ENCODE data around the gene TOR2A.
"Not testable (repeated sequence)": the region's sequence is repeated elsewhere in the genome, so short reads cannot be mapped to it uniquely, and the experiment has no call there.

Gene TOR2A

DNA sequence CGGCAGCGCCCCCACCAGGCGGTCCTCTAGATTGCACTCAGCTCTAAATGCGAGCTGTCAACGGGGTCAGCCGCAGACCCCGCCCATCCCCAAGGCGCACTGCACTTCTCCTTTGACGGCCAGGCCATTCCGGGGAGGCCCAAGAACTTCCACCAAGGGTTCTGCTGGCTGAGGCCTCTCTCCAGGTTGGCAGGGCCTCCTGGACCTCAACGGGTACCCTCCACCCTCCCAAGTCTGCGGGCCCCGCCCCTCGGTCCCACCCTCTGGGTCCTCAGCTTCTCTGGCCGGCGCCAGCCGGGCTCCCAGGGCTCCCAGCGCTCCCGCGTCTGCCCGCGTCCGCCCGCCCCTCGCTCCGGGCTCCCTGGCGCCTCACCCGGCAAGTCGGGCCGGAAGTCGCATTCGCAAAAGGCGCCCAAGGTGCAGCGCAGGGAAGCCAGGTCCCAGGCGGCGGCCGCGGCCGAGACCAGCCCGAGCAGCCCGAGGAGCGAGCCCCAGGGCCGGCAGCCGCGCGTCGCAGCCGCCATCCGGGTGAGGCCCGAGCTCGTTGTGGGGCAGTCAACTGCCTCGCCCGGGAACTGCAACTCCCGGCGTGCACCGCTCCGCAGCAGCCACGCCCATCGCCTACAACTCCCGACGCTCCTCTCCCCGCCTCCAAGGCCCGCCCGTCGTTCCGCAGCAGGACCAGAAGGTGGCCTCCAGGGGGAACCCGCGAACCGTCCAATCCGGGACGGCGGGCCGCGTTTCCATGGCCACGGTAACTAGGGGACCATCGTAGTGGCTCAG, at the start of gene TOR2A:
TSS of gene TOR2A (minus strand) at position 548 of the 783 bp plus-strand sequence. CDS start at position 524, 24 bp downstream.
- peak; percentile 91 for DNase-seq

DNA sequence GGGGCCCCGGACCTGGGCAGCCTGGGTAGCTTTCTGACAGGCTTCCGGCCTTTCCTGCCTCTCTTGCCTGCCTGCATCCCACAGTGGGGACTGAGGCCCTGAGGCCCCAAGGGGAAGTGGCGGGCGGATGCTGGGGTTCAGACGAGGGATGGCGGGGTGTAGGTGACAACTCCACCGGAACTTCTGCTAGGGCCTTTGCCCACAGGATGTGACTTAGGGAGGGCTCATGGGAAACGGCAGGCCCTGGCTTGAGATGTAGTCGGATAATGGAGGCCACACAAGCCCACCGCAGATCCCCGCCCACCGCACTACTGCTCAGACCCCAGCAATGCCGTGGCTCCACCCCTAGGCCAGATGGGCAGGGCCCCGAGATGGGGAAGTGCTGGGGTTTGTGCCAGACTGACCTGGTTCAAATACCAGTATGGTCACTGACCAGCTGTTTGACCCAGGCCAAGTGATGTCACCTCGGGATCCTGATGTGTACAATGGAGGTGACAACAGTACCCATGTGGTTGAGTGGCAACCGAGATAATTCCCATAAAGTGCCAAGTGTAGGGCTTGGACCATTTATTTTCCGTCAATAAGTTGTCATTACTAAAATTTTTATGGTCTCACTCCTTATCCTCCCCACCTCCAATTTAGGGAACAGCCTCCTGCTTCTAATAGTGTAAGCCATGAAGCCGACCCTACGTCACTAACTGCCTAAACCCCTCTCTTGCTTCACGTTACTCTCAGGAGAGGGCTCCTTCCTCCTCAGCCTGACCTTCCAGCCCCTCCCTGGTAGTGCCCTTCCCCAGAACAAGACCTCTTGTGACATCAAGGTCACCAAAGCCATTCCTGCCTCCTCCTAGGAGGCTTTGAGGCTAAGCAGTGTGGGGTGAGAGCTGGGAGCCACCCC, 48.3 kb upstream of the TOR2A start:
- no peak for DNase-seq

DNA sequence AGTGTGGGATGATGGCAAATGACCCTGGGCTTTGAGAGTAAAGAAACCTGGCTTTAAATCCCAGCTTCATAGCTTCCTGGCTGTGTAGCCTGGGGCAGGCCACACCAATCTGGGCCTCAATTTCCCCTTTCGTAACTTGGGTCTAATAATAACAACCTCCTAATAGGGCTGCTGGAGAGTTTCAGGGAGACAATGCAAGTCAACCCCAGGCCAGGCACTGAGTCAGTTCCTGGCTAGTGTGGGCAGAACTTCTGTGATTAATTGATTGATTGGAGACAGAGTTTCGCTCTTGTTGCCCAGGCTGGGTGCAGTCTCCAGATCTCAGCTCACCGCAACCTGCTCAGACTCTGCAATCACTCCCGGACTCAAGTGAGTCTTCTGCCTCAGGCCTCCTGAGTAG, 46.7 kb upstream of the TOR2A start:
- no peak for DNase-seq

DNA sequence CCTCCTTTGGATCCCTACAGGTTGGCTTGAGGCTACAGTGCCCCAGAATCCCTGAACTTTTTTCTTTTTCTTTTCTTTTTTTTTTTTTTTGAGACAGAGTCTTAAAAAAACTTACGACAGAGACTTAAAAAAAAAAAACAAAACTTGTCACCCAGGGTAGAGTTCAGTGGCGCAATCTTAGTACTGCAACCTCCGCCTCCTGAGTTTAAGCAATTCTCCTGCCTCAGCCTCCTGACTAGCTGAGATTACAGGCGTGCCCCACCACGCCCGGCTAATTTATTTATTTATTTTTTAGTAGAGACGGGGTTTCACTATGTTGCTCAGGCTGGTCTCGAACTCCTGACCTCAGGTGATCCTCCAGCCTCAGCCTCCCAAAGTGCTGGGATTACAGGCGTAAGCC, 45.8 kb upstream of the TOR2A start:
- not testable (repeated sequence) for DNase-seq

DNA sequence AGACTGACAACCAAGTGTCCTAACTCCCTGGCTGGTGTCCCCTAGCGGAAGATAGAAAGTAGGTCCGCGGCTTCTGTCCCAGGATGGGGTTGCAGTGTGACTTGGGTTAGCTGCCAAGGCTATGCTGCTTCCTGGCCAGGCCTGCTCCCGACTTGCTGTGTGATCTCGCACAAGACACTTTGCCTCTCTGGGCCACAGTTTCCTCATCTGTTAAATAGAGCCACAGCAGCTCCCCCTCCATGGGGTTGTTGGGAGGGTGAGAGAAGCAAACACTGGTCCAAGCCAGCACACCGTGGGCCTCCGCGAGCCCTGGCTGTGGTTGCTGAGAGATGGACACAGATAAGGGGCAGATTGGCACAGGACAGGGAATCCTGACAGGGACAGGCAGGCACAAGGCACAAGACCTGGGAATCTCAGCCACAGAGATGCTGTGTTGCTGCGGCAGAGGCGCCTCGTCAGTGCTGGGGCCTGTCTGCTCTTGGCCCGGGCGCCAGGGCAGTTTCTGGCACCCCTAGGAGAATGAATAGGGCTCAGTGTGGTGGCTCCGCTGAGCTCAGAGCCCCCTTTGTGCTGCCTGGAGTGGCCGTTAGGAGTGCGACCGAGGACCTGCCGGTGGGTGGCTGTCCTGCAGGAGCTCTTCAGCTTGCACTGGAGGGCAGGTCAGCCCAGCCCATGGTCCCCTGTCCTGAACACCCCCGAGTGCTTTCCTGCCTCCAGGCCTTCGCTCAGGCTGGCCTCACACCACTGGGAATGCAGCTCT, 45.2 kb upstream of the TOR2A start:
- no peak for DNase-seq

DNA sequence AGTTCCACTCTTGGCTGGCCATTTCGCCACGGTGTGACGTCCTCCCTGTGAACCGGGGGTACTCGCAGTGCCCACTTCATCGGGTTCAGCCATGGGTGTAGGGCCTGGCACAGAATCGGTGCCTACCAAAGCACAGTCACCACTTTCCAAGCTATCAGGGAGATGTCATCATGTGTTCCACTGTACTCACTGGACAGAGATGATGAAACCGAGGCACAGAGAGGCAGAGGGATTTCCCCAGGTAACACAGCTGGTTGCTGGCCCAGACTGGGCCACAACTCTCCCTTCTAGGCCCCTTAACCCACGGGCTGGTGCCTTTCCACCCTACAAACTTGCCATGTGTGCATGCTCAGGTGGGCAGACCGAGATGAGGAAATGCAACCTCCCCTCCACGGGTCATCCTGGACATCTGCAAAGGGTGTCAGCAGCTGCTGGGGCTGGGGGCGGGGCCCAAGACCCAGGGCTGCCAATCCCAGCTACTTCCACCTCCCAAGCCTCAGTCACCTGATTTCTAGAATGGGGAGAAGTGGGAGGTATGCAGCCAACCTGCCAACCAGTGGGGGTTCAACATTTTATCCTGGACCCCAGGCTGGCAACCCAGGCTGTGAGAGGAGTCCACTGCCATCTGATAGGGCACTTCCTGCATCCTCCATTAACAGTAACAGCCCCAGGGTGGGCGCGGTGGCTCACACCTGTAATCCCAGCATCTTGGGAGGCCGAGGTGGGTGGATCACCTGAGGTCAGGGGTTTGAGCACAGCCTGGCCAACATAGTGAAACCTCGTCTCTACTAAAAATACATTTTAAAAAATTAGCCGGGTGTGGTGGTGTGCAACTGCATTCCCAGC, 44.3 kb upstream of the TOR2A start:
- DNase-seq, result no peak

DNA sequence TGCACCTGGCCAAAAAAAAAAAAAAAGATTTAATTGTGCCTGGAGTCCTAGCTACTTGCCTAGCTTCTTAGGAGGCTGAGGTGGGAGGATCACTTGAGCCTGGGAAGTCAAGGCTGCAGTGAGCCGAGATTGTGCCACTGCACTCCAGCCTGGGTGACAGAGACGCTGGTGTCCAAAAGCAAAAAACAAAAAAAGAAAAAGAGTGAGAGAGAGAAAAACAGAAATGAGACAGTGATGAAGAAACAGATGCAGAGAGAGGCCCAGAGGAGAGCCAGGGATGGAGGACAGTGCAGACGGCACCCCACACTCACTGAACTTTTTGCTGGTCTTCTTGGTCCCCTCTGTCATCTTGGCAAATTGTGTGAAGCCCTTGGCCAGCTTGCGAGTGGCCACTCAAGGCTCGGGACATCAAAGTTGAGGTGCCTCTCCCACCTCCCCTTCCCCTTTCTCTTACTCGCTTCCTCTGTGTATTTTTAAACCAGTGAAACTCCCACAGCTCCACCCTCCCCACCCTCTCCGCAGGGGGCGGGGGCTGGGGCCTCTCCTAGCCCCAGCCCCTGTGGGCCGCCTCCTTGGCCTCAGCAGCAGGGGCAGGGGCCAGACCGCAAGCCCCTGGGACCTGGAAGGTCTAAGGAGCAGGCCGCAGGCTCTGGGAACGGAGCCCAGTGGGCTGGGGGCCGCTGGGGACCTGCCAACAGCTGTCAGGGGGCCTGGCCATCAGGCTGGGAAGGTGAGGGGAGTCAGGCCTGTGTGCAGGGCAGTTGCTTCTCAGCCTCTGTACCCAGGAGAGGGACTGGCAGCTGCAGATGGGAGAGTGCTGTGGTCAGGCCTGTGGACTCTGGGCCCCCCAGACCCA, 43.4 kb upstream of the TOR2A start, which contains the start of gene SH2D3C:
TSS of gene SH2D3C (minus strand) at position 387 of the 856 bp plus-strand sequence. CDS start at position 348, 39 bp downstream.
- no peak for DNase-seq

DNA sequence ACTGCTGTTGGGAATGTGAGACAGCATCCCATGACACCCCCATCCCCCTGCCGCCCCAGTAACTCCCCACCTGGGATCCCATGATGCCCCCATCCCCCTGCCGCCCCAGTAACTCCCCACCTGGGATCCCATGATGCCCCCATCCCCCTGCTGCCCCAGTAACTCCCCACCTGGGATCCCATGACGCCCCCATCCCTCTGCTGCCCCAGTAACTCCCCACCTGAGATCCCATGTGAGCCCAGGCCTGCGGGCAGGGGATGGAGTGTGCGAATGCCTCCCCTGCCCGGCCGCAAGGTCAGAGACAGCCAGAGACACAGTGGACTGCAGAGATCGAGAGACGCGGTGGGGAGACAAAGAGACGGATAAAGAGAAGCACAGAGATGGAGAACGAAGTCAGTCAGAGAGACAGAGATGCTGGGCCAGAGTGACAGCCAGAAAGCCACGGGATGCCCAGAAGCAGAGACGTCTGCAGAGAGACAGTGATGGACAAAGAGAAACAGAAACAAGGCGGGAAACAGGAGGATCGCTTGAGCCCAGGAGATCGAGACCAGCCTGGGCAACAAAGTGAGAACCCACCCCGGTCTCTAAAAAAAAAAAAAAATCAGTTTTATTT, 42.4 kb upstream of the TOR2A start:
- DNase-seq, result no peak

DNA sequence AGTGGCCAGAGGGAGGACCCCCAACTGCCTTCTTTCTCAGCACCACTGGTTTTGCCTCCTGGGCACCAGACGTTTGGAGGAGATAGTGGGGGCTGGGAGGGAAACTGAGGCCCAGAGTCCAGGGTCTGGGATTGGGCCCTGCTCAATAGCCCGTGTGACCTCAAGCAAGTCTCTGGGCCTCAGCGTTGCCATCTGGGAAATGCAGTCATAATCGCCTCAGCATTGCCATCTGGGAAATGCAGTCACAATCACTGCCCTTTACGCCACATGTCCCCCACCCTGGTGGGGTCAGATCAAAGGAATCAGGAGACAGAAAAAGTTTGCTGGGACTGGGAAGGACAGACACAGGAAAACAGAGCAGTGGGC, 41.8 kb upstream of the TOR2A start:
- no peak for DNase-seq

DNA sequence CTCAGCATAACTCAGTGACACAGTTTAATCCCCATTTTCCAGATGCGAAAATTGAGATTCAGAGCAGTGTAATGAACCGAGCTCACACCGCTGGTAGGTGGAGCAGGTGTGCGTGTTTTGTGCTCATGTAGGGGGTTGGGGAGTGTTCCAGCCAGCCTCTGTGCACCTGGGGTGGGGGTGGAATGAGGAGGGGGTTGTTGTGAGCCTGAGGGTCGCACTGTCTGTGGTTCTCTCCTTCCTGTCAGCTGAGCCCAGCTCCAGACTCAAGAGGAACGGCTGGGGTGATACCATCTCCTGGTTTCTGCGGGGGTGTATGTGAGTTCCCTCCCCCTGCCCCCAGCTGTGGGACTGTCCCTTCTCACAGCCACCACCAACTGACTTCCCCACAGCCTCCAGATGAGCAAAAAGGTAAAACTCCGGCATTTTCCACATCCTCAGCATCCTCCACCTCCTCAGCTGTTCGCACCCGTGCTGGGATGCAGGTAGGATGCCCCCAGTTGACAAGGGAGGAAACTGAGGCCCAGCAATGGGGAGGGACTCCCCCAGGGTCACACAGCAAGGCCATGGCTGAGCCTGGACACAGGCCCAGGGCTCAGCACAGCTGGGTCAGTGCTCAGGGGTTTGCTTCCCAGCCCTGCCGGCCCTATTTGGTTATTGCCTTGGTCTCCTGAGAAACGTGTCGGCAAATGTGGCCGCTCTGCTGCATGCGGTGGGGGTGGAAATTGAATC, 41.3 kb upstream of the TOR2A start:
- DNase-seq, result no peak

DNA sequence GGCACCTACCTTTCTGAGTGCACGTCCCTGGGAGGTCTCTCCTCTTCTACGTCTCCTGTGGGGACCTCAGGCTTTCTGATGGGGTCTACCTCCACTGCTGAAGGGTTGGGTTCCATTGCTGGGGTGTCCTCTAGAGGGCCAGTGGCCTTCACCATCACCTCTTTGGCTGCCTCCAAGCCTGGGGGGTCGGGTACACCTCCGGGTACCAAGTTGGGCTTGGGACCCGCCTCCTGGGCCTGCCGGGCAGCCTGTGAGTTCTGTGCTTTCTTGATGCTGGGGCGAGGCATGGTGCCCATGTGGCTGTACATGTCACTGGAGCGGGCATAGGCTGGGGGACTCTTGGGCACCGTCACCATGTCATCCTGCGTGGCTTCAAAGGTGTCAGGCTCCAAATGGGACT, 38.9 kb upstream of the TOR2A start:
- DNase-seq, result no peak

DNA sequence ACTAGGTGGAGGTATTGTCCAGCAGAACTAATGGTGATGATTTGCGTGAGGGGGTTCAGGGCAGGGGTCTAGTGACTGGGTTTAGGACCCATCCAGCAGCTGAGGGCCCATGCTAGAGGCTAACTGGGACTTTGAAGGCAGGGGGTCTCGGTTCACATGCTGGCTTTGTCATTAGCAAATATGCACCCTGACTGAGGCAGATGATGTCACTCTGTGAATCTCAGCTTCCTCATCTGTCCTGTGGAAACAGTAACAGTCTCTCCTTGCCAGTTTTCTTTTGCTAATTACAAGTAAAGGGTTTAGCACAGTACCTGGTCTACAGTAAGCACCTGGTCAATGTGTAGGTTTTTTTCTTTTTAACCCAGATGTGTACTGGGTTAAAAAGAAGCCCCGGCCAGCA, 38.2 kb upstream of the TOR2A start:
- no peak for DNase-seq

DNA sequence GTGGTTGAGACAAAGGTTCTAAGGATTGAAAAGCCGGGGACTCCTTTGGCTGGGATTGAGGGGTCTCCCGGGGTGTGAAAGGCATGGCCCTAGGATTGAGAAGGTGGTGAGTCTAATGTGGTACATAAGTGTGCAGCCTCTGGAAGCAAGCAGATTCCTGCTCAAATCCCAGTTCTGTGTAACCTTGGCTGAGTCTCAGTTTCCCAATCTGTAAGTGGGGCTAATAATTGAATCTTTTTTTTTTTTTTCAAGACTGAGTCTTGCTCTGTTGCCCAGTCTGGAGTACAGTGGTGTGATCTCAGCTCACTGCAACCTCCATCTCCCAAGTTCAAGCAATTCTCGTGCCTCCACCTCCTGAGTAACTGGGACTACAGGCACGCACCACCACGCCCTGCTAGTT, 37.5 kb upstream of the TOR2A start:
- no peak for DNase-seq

DNA sequence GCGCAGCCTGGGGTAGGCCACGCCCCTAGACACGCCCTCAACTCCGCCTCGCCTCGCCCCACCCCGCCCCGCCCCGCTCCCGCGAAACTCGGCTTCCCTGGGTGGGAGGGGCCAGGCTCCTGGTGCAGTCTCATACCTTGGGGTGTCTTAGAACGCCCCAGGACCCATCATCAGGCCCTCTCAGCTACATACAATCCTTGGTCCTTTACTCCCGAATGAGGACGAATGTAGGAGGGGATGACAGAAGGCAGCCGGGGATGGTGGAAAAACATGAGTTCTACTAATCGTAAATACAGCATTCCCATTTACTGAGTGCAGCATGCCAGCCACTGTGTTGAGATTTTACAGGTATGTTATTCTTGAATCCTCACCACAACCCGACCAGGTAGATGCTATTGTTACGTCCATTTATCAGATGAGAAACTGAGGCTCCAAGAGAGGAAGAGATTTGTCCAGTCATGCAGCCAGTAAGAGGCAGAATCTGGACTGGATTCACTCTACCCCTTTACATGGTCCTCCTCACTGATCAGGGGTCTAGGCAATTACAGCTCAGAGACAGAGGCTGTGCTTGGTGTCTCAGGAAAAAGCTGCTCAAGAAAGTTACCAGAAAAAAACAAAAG, 36.6 kb upstream of the TOR2A start:
- DNase-seq, result no peak

DNA sequence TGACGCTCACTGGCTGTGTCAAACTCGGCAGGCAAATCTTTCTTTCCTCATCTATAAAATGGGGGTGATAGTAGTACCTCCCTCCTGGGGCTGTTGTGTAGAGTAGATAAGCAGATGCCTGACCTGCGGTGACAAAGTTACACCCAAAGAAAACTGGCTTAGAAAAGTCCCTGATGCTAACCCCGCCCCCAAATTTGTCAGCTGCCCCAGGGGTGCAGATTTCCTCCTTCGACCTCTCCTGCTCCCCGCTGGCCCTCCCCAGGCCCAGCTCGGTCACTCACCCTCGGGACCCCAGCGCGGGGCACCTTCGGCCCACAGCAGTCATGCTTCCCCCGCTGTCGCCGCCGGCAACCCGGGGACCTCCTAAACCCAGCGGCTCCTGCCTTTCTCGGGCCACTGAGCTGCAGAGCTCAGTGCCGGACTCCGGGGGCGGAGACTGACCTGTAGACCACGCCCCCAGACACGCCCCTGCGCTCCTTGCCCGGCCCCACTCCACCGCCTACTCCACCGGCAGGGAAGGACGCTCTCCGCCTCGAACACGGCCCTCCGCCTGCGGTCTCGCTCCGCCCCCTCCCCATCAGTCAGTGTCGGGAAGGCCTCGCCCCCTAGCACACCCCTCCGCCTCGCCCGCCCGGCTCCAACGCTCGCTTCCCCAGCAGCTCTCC, 35.9 kb upstream of the TOR2A start:
- DNase-seq, result peak; percentile 98

DNA sequence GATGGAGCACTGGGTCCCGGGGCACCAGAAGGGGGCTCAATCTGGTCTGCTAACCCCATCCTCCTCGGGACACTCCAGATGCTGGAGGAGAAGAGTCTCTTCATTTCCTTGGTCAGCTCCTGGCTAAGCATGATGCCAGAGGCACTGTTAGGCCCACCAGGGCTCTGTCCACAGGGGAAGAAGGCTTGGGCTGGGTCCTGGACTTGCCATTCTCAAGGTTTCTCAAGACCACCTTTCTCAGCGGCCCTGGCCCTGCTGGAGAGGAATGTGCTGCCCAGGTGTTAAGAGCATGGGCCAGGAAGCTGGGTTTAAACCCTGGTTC, 35.5 kb upstream of the TOR2A start:
- DNase-seq, result no peak

DNA sequence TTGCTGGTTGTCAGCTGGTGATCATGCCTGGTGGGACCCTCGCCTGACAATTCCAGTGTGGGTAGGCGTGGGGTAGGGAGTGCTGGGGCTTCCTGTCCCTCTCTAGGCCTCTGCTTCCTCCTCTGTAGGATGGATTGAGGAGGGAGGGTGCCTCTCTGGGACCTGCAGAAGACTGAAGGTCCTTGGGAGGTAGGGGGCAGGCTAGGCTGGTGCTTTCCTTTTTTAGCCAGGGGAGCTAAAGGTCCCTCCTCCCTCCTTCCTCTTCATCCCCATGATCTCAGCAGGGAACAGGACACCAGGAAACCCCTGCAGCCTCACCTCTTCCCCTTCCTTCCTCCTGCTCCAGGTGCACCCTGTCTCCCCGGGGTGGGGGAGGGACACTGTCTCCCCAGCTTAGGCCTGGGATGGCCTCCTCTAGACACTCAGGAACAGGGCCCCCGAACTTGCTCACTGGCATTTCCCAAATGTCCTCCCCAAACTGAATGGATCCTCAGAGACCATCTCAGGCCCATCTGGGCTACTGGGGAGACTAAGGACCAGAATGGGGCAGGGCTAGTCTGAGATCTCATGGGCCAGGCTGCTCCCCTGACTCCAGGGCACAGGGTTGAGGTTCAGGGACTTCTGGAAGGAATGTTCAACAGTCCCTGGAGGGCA, 35.0 kb upstream of the TOR2A start:
- no peak for DNase-seq

DNA sequence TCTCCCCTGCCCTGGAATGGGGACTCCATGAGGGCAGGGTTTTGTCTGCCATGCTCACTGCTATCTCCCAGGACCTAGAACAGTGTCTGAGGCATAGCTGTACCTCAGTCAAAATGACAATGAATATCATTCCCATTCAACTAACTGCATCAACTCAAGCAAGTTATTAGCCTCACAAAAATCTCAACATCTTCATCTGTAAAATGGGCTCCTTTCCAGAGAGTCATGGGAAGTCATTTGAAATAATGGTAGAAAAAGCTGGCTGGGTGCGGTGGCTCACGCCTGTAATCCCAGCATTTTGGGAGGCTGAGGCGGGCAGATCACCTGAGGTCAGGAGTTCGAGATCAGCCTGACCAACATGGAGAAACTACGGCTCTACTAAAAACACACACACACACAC, 34.0 kb upstream of the TOR2A start:
- DNase-seq, result no peak

DNA sequence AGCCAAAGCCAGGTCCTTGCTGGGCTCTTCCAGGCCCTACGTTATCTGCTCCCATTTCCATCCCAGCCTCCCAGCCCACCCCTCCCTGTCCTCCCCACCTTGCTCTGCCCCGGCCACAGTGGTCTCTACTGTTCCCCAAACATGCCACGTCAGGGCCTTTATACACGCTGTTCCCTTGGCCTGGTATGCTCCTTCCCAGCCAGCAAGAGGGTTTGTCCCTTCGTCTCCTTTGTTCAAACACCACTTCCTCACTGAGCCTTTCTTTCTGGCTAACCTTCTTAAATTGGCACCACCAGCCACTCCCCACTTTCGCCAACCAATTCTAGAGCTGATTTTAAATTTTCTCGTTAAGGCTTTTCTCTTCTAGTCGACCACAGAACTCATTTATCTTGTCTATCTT, 33.6 kb upstream of the TOR2A start:
- DNase-seq, result no peak

Data from NCI-H1417 treated with DMSO at 0.1 percent for 48 hours (cell line).